DOHH2 (cell line): Measurements from ENCODE around the gene LDLRAD4.

ENCODE experiments used
- EZH2phosphoT487 ChIP-seq: fragments of 200-600 bp; sonication (generic); IDR thresholded peaks from 2 replicates; pipeline ENCODE4 v1.6.1; 2017; ENCODE audit warnings: borderline replicate concordance, mild to moderate bottlenecking, antibody characterized with exemption, low read length, moderate library complexity, mixed read lengths
- TF ChIP-seq, protein P1 (sequence below): fragments of 200-600 bp; sonication (generic); IDR thresholded peaks from one replicate; pipeline ENCODE4 v1.5.1; 2014; ENCODE audit warnings: antibody characterized with exemption, mild to moderate bottlenecking, low read depth, low read length; ENCODE audit not compliant: poor library complexity, severe bottlenecking

DNA sequence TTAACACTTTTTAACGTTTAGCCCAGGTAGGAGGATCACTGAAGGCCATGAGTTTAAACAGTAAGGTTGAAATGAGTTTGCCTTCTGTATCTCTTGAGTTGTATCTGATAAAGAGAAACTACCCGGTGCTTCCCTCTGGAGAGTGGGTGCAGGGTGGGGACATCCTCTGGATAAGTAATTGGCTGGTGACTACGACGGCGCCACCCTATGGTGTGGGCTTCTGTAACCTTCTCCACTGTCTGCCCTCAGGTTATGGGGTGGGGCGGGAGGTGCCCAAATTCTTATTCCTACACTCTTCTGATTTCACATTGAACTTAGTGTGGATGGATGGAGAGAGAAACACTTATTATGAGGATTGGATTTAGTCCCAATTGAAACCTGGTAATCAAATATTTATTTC is 68.8 kb downstream of the LDLRAD4 start:
- TF ChIP-seq, protein P1, sequence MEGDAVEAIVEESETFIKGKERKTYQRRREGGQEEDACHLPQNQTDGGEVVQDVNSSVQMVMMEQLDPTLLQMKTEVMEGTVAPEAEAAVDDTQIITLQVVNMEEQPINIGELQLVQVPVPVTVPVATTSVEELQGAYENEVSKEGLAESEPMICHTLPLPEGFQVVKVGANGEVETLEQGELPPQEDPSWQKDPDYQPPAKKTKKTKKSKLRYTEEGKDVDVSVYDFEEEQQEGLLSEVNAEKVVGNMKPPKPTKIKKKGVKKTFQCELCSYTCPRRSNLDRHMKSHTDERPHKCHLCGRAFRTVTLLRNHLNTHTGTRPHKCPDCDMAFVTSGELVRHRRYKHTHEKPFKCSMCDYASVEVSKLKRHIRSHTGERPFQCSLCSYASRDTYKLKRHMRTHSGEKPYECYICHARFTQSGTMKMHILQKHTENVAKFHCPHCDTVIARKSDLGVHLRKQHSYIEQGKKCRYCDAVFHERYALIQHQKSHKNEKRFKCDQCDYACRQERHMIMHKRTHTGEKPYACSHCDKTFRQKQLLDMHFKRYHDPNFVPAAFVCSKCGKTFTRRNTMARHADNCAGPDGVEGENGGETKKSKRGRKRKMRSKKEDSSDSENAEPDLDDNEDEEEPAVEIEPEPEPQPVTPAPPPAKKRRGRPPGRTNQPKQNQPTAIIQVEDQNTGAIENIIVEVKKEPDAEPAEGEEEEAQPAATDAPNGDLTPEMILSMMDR: no peak
- TF ChIP-seq EZH2phosphoT487: no peak
